ENCODE data around the gene ANGPTL2. TPM values are rescaled to one million over a fixed set of nuclear protein-coding genes. Genes with fewer than 3 reads are reported as not detected.

Gene ANGPTL2
- total RNA-seq, 1 experiment from 2014 or later: 5.1 TPM

DNA sequence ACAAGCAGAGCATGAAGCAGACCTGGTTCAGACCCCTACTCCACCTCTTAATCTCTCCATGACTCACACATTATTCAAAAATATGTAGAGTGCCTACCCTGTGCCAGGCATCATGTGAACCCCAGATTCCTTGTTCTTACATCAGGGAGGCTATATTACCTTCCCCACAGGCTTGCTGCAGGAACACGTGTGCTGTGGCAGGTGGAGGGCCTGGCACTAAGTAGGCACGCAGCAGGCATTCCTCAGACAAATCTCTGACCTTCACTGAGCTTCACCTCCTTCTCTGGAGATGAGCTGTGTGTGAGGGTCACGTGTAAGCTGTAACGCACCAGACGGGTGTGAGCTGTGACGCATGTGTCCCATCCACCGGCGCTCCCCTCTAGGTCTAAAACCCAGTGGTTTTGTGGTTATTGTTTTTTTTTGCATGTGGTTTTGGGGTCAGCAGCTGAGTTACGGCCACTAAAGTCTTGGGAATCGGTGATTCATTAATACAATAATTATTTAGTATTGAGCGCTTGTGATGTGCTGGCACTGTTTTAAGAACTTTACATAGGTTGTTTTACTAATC, 30.3 kb downstream of the ANGPTL2 start:
- Histone ChIP-seq H4K8ac (replicated peaks; ENCODE audit: insufficient read length, low read depth, low read length) (no peak overlapping the region), H2BK20ac (ENCODE audit: low read depth, low read length, poor library complexity, severe bottlenecking) (no peak overlapping the region), H2BK15ac (ENCODE audit: low read depth, low read length) (no peak overlapping the region), H4K91ac (ENCODE audit: insufficient read length, low read depth, low read length) (no peak overlapping the region), H3K4me1 (ENCODE audit: insufficient read depth, low read length) (no peaks in the 10 kb centered on the region), H4K20me1 (ENCODE audit: control insufficient read depth, insufficient read depth, insufficient read length) (no peaks in the 10 kb centered on the region), H3K4ac (ENCODE audit: low read depth, low read length) (no peak overlapping the region), H3K4me2 (ENCODE audit: insufficient read depth, insufficient read length, low read length) (no peak overlapping the region), H3K27me3 (ENCODE audit: insufficient read depth, low read length) (no peaks in the 10 kb centered on the region), H2BK120ac (ENCODE audit: low read depth, low read length, poor library complexity, severe bottlenecking) (no peak overlapping the region), H2BK5ac (ENCODE audit: insufficient read length, low read length) (no peak overlapping the region), H2BK12ac (ENCODE audit: insufficient read length, low read depth, low read length) (no peak overlapping the region), H2AK5ac (ENCODE audit: insufficient read length, low read length) (no peak overlapping the region), H3K79me2 (ENCODE audit: insufficient read depth, low read length) (no peaks in the 10 kb centered on the region), H3K56ac (ENCODE audit: insufficient read length, low read depth, low read length) (no peak overlapping the region), H3K23me2 (ENCODE audit: insufficient read length, low read depth, low read length, poor library complexity, severe bottlenecking) (no peaks in the 10 kb centered on the region), H3K23ac (ENCODE audit: insufficient read length, low read depth, low read length) (no peak overlapping the region), H3K79me1 (ENCODE audit: insufficient read depth, low read depth, low read length, poor library complexity, severe bottlenecking) (no peaks in the 10 kb centered on the region), H4K5ac (ENCODE audit: insufficient read length, low read depth, low read length) (no peak overlapping the region), H3K18ac (ENCODE audit: insufficient read length, low read depth, low read length) (no peak overlapping the region), H2AFZ (ENCODE audit: low read length) (no peak overlapping the region), H3K9me3 (ENCODE audit: control insufficient read depth, low read depth, low read length) (no peaks in the 10 kb centered on the region), H3K14ac (ENCODE audit: insufficient read depth, low read length) (no peak overlapping the region), H3T11ph (ENCODE audit: low read length) (no peak overlapping the region), H3K9ac (ENCODE audit: extremely low read depth, insufficient read length, low read length) (no peak overlapping the region), H3K27ac (ENCODE audit: insufficient read length, low read depth, low read length) (no peak overlapping the region)
- no peak overlapping the region; a peak in 1 of 7 replicates for H3K27ac Mint-ChIP-seq
- DNase-seq: no peak
- H3K36me3 Mint-ChIP-seq (ENCODE audit: insufficient read depth in 1 of 3, low read depth in 3 of 3): no peaks in the 10 kb centered on the region; a peak in 3 of 7 replicates
- H3K27me3 Mint-ChIP-seq (ENCODE audit: low read depth): no peaks in the 10 kb centered on the region
- TF ChIP-seq, protein P1, sequence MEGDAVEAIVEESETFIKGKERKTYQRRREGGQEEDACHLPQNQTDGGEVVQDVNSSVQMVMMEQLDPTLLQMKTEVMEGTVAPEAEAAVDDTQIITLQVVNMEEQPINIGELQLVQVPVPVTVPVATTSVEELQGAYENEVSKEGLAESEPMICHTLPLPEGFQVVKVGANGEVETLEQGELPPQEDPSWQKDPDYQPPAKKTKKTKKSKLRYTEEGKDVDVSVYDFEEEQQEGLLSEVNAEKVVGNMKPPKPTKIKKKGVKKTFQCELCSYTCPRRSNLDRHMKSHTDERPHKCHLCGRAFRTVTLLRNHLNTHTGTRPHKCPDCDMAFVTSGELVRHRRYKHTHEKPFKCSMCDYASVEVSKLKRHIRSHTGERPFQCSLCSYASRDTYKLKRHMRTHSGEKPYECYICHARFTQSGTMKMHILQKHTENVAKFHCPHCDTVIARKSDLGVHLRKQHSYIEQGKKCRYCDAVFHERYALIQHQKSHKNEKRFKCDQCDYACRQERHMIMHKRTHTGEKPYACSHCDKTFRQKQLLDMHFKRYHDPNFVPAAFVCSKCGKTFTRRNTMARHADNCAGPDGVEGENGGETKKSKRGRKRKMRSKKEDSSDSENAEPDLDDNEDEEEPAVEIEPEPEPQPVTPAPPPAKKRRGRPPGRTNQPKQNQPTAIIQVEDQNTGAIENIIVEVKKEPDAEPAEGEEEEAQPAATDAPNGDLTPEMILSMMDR (conservative IDR thresholded peaks at IDR 0.05): no peak
- peaks cover 0 to 4% of the 10 kb centered on the region in 2 experiments; a peak in 2 of 4 replicates for H3K4me1 Mint-ChIP-seq
- WGBS (ENCODE audit: extremely low coverage, insufficient read length, low lambda C conversion rate): no CpG with 5 or more reads among the region's 11 CpGs
- no peaks in the 10 kb centered on the region for H3K9me3 Mint-ChIP-seq
- no peak overlapping the region for H3K4me3 Mint-ChIP-seq
